Kidney capillary endothelial cell (primary cell): Measurements from ENCODE around the gene STK32C.

Experiments used
- DNase-seq: peaks from one replicate; pipeline ENCODE4 v3.0.0-alpha.2; 2018; ENCODE audit warnings: low spot score

Gene STK32C

GRCh38 chr10:132265890-132266496, 41.8 kb downstream of the STK32C start:
- DNase-seq = no peak

- no peak for DNase-seq
Measured at GRCh38 chr10:132264966-132265889, 42.5 kb downstream of the STK32C start.

- no peak for DNase-seq
Measured at GRCh38 chr10:132264306-132264950, 43.3 kb downstream of the STK32C start.

GRCh38 chr10:132263866-132264265, 43.9 kb downstream of the STK32C start:
- DNase-seq = no peak

- DNase-seq = no peak
Measured at GRCh38 chr10:132259702-132260482, 47.9 kb downstream of the STK32C start.

GRCh38 chr10:132258423-132258822, 49.3 kb downstream of the STK32C start:
- DNase-seq = no peak

- DNase-seq = no peak
Measured at GRCh38 chr10:132257907-132258306, 49.8 kb downstream of the STK32C start.

GRCh38 chr10:132257271-132257670, 50.5 kb downstream of the STK32C start:
- DNase-seq = no peak

- no peak for DNase-seq
Measured at GRCh38 chr10:132256866-132257265, 50.9 kb downstream of the STK32C start.

- DNase-seq = no peak
Measured at GRCh38 chr10:132255489-132256344, 52.0 kb downstream of the STK32C start.

- DNase-seq = no peak
Measured at GRCh38 chr10:132254841-132255240, 52.9 kb downstream of the STK32C start.

GRCh38 chr10:132253092-132253687, 54.6 kb downstream of the STK32C start:
- DNase-seq = no peak

GRCh38 chr10:132252412-132252811, 55.3 kb downstream of the STK32C start:
- DNase-seq = no peak

- DNase-seq = no peak
Measured at GRCh38 chr10:132251928-132252327, 55.8 kb downstream of the STK32C start.

GRCh38 chr10:132250481-132251475, 57.0 kb downstream of the STK32C start:
- DNase-seq = no peak

GRCh38 chr10:132249824-132250375, 57.9 kb downstream of the STK32C start:
- no peak for DNase-seq

GRCh38 chr10:132249226-132249724, 58.5 kb downstream of the STK32C start:
- DNase-seq = no peak

- DNase-seq = peak; percentile 13
Measured at GRCh38 chr10:132248455-132249225, 59.1 kb downstream of the STK32C start.
